SK-N-SH treated with all-trans-retinoic acid at 6 μM for 48 hours (cell line): ENCODE measurements around the gene CARD14.

ENCODE experiments used
- ARNTL ChIP-seq: fragments of 450-650 bp; formaldehyde crosslinking; IDR thresholded peaks from 2 replicates; pipeline ENCODE4 v1.5.0; 2020; ENCODE audit warnings: low read depth, mild to moderate bottlenecking, moderate library complexity, borderline replicate concordance
- BACH2 ChIP-seq: fragments of 250-450 bp; sonication (Bioruptor Pico); IDR thresholded peaks from 2 replicates; pipeline ENCODE4 v1.9.0; 2021; ENCODE audit warnings: mild to moderate bottlenecking, borderline replicate concordance
- CSDC2 ChIP-seq: fragments of 250-450 bp; sonication (Bioruptor Pico); IDR thresholded peaks from 2 replicates; pipeline ENCODE4 v1.5.0; 2020; ENCODE audit warnings: mild to moderate bottlenecking, moderate library complexity
- ESRRG ChIP-seq: fragments of 250-450 bp; sonication (Bioruptor Pico); IDR thresholded peaks from 2 replicates; pipeline ENCODE4 v1.6.1; 2021; ENCODE audit warnings: mild to moderate bottlenecking
- OSR1 ChIP-seq: fragments of 250-450 bp; sonication (Bioruptor Pico); IDR thresholded peaks from 2 replicates; pipeline ENCODE4 v1.8.0; 2022; ENCODE audit warnings: moderate library complexity, mild to moderate bottlenecking, inconsistent platforms
- PPARA ChIP-seq: fragments of 250-450 bp; sonication (Bioruptor Pico); IDR thresholded peaks from 2 replicates; pipeline ENCODE4 v1.5.0; 2020; ENCODE audit warnings: mild to moderate bottlenecking, borderline replicate concordance
- RARB ChIP-seq: fragments of 250-450 bp; sonication (Bioruptor Pico); IDR thresholded peaks from 2 replicates; pipeline ENCODE4 v1.8.0; 2021; ENCODE audit warnings: mild to moderate bottlenecking, moderate library complexity
- TOX ChIP-seq: fragments of 250-450 bp; sonication (Bioruptor Pico); IDR thresholded peaks from 2 replicates; pipeline ENCODE4 v1.8.0; 2021; ENCODE audit warnings: mild to moderate bottlenecking, moderate library complexity, borderline replicate concordance
- ZFP3 ChIP-seq: fragments of 250-450 bp; sonication (Bioruptor Pico); IDR thresholded peaks from 2 replicates; pipeline ENCODE4 v1.5.0; 2020; ENCODE audit warnings: mild to moderate bottlenecking, moderate library complexity
- ZFP30 ChIP-seq: fragments of 450-650 bp; formaldehyde crosslinking; IDR thresholded peaks from 2 replicates; pipeline ENCODE4 v1.5.0; 2022; ENCODE audit warnings: mild to moderate bottlenecking, moderate library complexity
- ZNF70 ChIP-seq: fragments of 450-650 bp; formaldehyde crosslinking; IDR thresholded peaks from 2 replicates; pipeline ENCODE4 v1.5.0; 2020; ENCODE audit warnings: mild to moderate bottlenecking, moderate library complexity
- ZNF8 ChIP-seq: fragments of 450-650 bp; formaldehyde crosslinking; IDR thresholded peaks from 2 replicates; pipeline ENCODE4 v1.5.0; 2020; ENCODE audit warnings: mild to moderate bottlenecking, moderate library complexity
- TF ChIP-seq, protein P1 (sequence below): fragments of 250-450 bp; sonication (Bioruptor Pico); IDR thresholded peaks from 2 replicates; pipeline ENCODE4 v1.5.1; 2020; ENCODE audit warnings: low read depth, mild to moderate bottlenecking, moderate library complexity
- TF ChIP-seq, protein P2 (sequence below): fragments of 250-450 bp; sonication (Bioruptor Pico); IDR thresholded peaks from 2 replicates; pipeline ENCODE4 v1.8.0; 2020; ENCODE audit warnings: mild to moderate bottlenecking, moderate library complexity, borderline replicate concordance

DNA sequence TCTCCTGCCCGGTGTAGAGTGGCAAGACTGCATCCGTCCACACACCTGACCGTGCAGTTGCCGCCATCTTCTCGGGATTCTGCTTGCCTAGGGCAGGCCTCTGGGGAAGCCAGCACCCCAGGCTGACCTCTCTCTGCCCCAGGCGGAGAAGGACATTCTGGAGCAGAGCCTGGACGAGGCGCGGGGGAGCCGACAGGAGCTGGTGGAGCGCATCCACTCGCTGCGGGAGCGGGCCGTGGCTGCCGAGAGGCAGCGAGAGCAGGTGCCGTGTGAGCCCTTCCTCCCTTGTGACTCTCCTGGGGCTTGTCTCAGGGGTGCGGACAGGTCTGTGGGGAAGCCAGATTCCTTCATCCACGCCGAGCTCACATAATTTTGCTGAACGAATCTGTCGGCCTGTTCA lies 19.8 kb downstream of the CARD14 start:
- TF ChIP-seq TOX (CRISPR knock-in tag) (no peak), PPARA (CRISPR knock-in tag) (no peak), ZFP3 (CRISPR knock-in tag) (no peak), ZNF70 (CRISPR knock-in tag) (no peak), RARB (CRISPR knock-in tag) (no peak), ARNTL (CRISPR knock-in tag) (no peak), OSR1 (CRISPR knock-in tag) (no peak), CSDC2 (CRISPR knock-in tag) (no peak), ZFP30 (CRISPR knock-in tag) (no peak), ESRRG (CRISPR knock-in tag) (no peak), BACH2 (CRISPR knock-in tag) (no peak), ZNF8 (CRISPR knock-in tag) (no peak)
- TF ChIP-seq, protein P1, sequence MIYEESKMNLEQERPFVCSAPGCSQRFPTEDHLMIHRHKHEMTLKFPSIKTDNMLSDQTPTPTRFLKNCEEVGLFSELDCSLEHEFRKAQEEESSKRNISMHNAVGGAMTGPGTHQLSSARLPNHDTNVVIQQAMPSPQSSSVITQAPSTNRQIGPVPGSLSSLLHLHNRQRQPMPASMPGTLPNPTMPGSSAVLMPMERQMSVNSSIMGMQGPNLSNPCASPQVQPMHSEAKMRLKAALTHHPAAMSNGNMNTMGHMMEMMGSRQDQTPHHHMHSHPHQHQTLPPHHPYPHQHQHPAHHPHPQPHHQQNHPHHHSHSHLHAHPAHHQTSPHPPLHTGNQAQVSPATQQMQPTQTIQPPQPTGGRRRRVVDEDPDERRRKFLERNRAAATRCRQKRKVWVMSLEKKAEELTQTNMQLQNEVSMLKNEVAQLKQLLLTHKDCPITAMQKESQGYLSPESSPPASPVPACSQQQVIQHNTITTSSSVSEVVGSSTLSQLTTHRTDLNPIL, result no peak
- TF ChIP-seq, protein P2, sequence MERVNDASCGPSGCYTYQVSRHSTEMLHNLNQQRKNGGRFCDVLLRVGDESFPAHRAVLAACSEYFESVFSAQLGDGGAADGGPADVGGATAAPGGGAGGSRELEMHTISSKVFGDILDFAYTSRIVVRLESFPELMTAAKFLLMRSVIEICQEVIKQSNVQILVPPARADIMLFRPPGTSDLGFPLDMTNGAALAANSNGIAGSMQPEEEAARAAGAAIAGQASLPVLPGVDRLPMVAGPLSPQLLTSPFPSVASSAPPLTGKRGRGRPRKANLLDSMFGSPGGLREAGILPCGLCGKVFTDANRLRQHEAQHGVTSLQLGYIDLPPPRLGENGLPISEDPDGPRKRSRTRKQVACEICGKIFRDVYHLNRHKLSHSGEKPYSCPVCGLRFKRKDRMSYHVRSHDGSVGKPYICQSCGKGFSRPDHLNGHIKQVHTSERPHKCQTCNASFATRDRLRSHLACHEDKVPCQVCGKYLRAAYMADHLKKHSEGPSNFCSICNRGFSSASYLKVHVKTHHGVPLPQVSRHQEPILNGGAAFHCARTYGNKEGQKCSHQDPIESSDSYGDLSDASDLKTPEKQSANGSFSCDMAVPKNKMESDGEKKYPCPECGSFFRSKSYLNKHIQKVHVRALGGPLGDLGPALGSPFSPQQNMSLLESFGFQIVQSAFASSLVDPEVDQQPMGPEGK (CRISPR knock-in tag), result no peak
